C4-2B (cell line): Measurements from ENCODE around the gene HTD2.

Experiments used
- ZFX ChIP-seq: fragments of 450-650 bp; IDR thresholded peaks from 2 replicates; pipeline ENCODE4 v1.6.1; 2017
- TF ChIP-seq, protein P1 (sequence below): fragments of 450-650 bp; conservative IDR thresholded peaks from 2 replicates; pipeline ENCODE4 v1.5.1; 2017; ENCODE audit warnings: mild to moderate bottlenecking

DNA sequence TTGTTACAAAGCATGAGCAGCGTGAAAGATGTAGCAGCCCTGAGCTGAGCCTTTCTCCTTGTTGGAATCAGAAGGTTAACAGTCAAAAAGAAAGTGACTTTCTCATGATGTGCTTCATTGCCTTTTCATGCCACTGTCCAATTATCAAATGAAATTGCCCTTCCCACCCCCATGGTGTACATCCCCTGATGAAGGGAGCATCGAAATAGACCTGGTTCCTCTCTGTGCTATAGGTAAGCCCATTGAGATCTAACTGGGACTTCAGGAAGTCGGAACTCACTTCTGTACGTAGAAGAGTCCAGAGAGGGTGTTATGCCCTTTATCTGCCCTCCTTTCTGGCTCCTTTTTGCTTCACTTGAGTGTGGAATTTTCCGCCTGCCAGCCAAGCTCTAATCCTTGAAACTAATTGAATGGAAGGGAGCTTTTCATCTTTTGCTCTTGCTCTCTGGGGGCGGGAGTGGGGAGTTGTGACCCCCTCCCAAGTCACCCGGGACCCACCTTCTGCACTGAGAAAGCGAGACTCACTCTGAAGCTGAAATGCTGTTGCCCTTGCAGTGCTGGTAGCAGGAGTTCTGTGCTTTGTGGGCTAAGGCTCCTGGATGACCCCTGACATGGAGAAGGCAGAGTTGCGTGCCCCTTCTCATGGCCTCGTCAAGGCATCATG is 47.8 kb upstream of the HTD2 start:
- TF ChIP-seq, protein P1, sequence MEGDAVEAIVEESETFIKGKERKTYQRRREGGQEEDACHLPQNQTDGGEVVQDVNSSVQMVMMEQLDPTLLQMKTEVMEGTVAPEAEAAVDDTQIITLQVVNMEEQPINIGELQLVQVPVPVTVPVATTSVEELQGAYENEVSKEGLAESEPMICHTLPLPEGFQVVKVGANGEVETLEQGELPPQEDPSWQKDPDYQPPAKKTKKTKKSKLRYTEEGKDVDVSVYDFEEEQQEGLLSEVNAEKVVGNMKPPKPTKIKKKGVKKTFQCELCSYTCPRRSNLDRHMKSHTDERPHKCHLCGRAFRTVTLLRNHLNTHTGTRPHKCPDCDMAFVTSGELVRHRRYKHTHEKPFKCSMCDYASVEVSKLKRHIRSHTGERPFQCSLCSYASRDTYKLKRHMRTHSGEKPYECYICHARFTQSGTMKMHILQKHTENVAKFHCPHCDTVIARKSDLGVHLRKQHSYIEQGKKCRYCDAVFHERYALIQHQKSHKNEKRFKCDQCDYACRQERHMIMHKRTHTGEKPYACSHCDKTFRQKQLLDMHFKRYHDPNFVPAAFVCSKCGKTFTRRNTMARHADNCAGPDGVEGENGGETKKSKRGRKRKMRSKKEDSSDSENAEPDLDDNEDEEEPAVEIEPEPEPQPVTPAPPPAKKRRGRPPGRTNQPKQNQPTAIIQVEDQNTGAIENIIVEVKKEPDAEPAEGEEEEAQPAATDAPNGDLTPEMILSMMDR, result no peak
- TF ChIP-seq ZFX, result no peak
